CD4-positive, alpha-beta T cell (primary cell): ENCODE data around the gene MSI2. TPM values are rescaled to one million over a fixed set of nuclear protein-coding genes. Genes with fewer than 3 reads are reported as not detected.

Experiments
- ATAC-seq: fragments of 200-7000 bp; cut with Tn5 transposase; one replicate; pipeline ENCODE4 v1.10.0; 2022; ENCODE audit warnings: mild to moderate bottlenecking; ENCODE audit not compliant: poor library complexity
- CTCF ChIA-PET: fragments of 350-600 bp; sonication (Branson Sonifier 250); formaldehyde crosslinking; loops from one replicate; lab custom pipeline; 2021; ENCODE audit warnings: antibody characterized with exemption, inconsistent platforms; lab: Charles Lee
- POLR2A ChIA-PET: fragments of 350-600 bp; sonication (Branson Sonifier 250); formaldehyde crosslinking; loops from one replicate; lab custom pipeline; 2021; ENCODE audit warnings: antibody characterized with exemption, inconsistent platforms; lab: Charles Lee
- DNase-seq, 14 experiments: peaks; one replicate each; pipeline ENCODE4 v3.0.0-alpha.2; 2013 to 2020; ENCODE audit warnings: mixed read lengths in 2 of 14
- H3K27ac ChIP-seq, 2 donors: one replicate each; pipeline versions ENCODE4 v1.5.1 to v1.7.0; 2013; ENCODE audit warnings: low read length in 2 of 2, low read depth in 1 of 2, mild to moderate bottlenecking in 1 of 2
- H3K27me3 ChIP-seq, 2 experiments: 1 replicate in 1 of 2; 2 replicates in 1 of 2; pipeline versions ENCODE4 v1.6.1 to v1.7.0; 2013; ENCODE audit warnings: low read length in 2 of 2, control low read depth in 1 of 2, mild to moderate bottlenecking in 1 of 2, moderate library complexity in 1 of 2; ENCODE audit not compliant: insufficient read depth in 2 of 2, control insufficient read depth in 1 of 2
- H3K36me3 ChIP-seq: one replicate; pipeline ENCODE4 v1.6.1; 2013; ENCODE audit warnings: low read length, control low read depth; ENCODE audit not compliant: insufficient read depth
- H3K4me1 ChIP-seq: one replicate; pipeline ENCODE4 v1.6.1; 2013; ENCODE audit warnings: low read length, control low read depth; ENCODE audit not compliant: insufficient read depth
- H3K4me3 ChIP-seq: one replicate; pipeline ENCODE4 v1.5.1; 2013; ENCODE audit warnings: mild to moderate bottlenecking, low read length, moderate library complexity
- H3K9me3 ChIP-seq, 2 experiments: 1 replicate in 1 of 2; 2 replicates in 1 of 2; pipeline versions ENCODE4 v1.6.1 to v1.7.0; 2013; ENCODE audit warnings: low read length in 2 of 2, mild to moderate bottlenecking in 2 of 2, control low read depth in 1 of 2, moderate library complexity in 1 of 2; ENCODE audit not compliant: control insufficient read depth in 1 of 2, insufficient read depth in 1 of 2
- H3K27ac Mint-ChIP-seq: one replicate; pipeline ENCODE4 v1.8.0; 2020; ENCODE audit warnings: mixed read lengths
- H3K27me3 Mint-ChIP-seq: one replicate; pipeline ENCODE4 v1.8.0; 2021; ENCODE audit warnings: mixed read lengths
- H3K36me3 Mint-ChIP-seq: one replicate; pipeline ENCODE4 v1.8.0; 2021; ENCODE audit warnings: low read depth, mixed read lengths
- H3K4me1 Mint-ChIP-seq: one replicate; pipeline ENCODE4 v1.8.0; 2021; ENCODE audit warnings: low read depth, mixed read lengths
- H3K4me3 Mint-ChIP-seq: one replicate; pipeline ENCODE4 v1.8.0; 2020; ENCODE audit warnings: mild to moderate bottlenecking, mixed read lengths
- H3K9me3 Mint-ChIP-seq: one replicate; pipeline ENCODE4 v1.8.0; 2020; ENCODE audit warnings: mixed read lengths
- intact Hi-C, 2 experiments: fragments of 100-400 bp; cut with DNase I in 1 of 2; cut with micrococcal nuclease in 1 of 2; formaldehyde crosslinking; loops; one replicate each; pipeline versions ENCODE4 v1.15.1 to v1.9.0; 2023 to 2025; cut with DNase I, micrococcal nuclease
- total RNA-seq, 174 experiments: library from RNA in 2 of 174; stranded (reverse) in 2 of 174; gene quantifications; one replicate each; pipeline ENCODE4 v1.2.3 and lab custom pipeline; 2021 to 2026
- TF ChIP-seq, protein P1 (sequence below): fragments of 200-600 bp; IDR thresholded peaks from one replicate; pipeline ENCODE4 v1.8.0; 2022; ENCODE audit warnings: antibody characterized with exemption, mild to moderate bottlenecking

MSI2 gene
- total RNA-seq, 2 experiments from 2014 or later, result 129 to 132 TPM

GRCh38 chr17:57429966-57430365 lies 173.6 kb downstream of the MSI2 start:
- no peak for ATAC-seq
- no peak for DNase-seq
- no peaks in the 10 kb centered on the region for H3K27me3 Mint-ChIP-seq
- ChIA-PET CTCF (no interaction called here), POLR2A (no interaction called here)
- Histone ChIP-seq H3K27ac (no peak overlapping the region), H3K9me3 (no peaks in the 10 kb centered on the region), H3K36me3 (peaks cover 2% of the 10 kb centered on the region), H3K4me1 (peaks cover 3% of the 10 kb centered on the region), H3K4me3 (no peak overlapping the region), H3K27me3 (no peaks in the 10 kb centered on the region)
- H3K9me3 Mint-ChIP-seq, result no peaks in the 10 kb centered on the region
- peaks cover 61% of the 10 kb centered on the region for H3K4me1 Mint-ChIP-seq
- H3K36me3 Mint-ChIP-seq, result no peaks in the 10 kb centered on the region
- TF ChIP-seq, protein P1, sequence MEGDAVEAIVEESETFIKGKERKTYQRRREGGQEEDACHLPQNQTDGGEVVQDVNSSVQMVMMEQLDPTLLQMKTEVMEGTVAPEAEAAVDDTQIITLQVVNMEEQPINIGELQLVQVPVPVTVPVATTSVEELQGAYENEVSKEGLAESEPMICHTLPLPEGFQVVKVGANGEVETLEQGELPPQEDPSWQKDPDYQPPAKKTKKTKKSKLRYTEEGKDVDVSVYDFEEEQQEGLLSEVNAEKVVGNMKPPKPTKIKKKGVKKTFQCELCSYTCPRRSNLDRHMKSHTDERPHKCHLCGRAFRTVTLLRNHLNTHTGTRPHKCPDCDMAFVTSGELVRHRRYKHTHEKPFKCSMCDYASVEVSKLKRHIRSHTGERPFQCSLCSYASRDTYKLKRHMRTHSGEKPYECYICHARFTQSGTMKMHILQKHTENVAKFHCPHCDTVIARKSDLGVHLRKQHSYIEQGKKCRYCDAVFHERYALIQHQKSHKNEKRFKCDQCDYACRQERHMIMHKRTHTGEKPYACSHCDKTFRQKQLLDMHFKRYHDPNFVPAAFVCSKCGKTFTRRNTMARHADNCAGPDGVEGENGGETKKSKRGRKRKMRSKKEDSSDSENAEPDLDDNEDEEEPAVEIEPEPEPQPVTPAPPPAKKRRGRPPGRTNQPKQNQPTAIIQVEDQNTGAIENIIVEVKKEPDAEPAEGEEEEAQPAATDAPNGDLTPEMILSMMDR, result no peak
- no peak overlapping the region for H3K27ac Mint-ChIP-seq
- intact Hi-C loops, result no loop called here
- no peak overlapping the region for H3K4me3 Mint-ChIP-seq

DNA sequence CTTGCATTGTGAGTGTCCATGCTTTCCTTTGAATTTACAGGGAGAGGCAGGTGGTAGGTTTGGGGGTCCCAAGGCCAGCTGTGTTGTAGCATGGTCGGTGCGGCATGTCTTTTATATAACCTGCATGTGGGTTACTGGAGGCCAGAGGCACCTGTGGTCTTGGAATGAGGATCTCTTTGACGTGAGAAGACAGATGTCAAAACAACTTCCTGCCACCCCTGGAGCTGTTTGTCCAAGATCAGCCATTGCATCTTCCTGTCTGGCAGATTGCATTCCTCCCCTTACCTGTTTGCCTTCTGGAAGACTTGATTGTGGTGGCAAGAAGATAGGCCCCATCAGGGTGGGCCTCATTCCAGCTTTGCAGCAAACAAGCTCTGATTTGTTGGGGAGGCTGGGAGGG lies 175.1 kb downstream of the MSI2 start:
- H3K4me1 ChIP-seq, result peaks cover 3% of the 10 kb centered on the region
- DNase-seq (no peak), ATAC-seq (no peak)
- H3K27me3 Mint-ChIP-seq, result no peaks in the 10 kb centered on the region
- CTCF ChIA-PET, result no interaction called here
- H3K27ac ChIP-seq, result no peak overlapping the region
- no peak overlapping the region for H3K4me3 Mint-ChIP-seq
- no peaks in the 10 kb centered on the region for H3K9me3 ChIP-seq
- intact Hi-C loops, result no loop called here
- no peak overlapping the region for H3K4me3 ChIP-seq
- POLR2A ChIA-PET, result interaction anchor here (1.1 kb wide), 1 partner anchor 9 kb away, joined by 3 read pairs; no protein-coding TSS in a partner anchor
- H3K27ac Mint-ChIP-seq, result no peak overlapping the region
- TF ChIP-seq, protein P1, result no peak
- H3K36me3 Mint-ChIP-seq, result no peaks in the 10 kb centered on the region
- no peaks in the 10 kb centered on the region for H3K9me3 Mint-ChIP-seq
- peaks cover 2% of the 10 kb centered on the region for H3K36me3 ChIP-seq
- peaks cover 59% of the 10 kb centered on the region for H3K4me1 Mint-ChIP-seq
- H3K27me3 ChIP-seq, result no peaks in the 10 kb centered on the region

GRCh38 chr17:57432507-57433277 lies 176.4 kb downstream of the MSI2 start:
- TF ChIP-seq, protein P1, result no peak
- no peak for DNase-seq
- Histone ChIP-seq H3K27ac (no peak overlapping the region), H3K4me3 (no peak overlapping the region), H3K9me3 (no peaks in the 10 kb centered on the region), H3K36me3 (peaks cover 2% of the 10 kb centered on the region), H3K4me1 (peaks cover 3% of the 10 kb centered on the region), H3K27me3 (no peaks in the 10 kb centered on the region)
- peaks cover 63% of the 10 kb centered on the region for H3K4me1 Mint-ChIP-seq
- no peaks in the 10 kb centered on the region for H3K27me3 Mint-ChIP-seq
- POLR2A ChIA-PET, result no interaction called here
- H3K9me3 Mint-ChIP-seq, result no peaks in the 10 kb centered on the region
- H3K36me3 Mint-ChIP-seq, result no peaks in the 10 kb centered on the region
- intact Hi-C loops, result no loop called here
- no peak for ATAC-seq
- CTCF ChIA-PET, result no interaction called here
- H3K4me3 Mint-ChIP-seq, result no peak overlapping the region
- no peak overlapping the region for H3K27ac Mint-ChIP-seq
